Mesodermal cell (in vitro differentiated cells): ENCODE data around the gene GBX1.

ENCODE experiments used
- H3K27ac ChIP-seq: 2 replicates; pipeline ENCODE4 v1.7.0; 2013; ENCODE audit warnings: mild to moderate bottlenecking, low read depth, low read length, moderate library complexity; ENCODE audit not compliant: severe bottlenecking
- H3K36me3 ChIP-seq: 2 replicates; pipeline ENCODE4 v1.7.1; 2013; ENCODE audit warnings: mild to moderate bottlenecking, low read length, moderate library complexity; ENCODE audit not compliant: control insufficient read depth, insufficient read depth
- H3K4me1 ChIP-seq: one replicate; pipeline ENCODE4 v1.7.1; 2013; ENCODE audit warnings: mild to moderate bottlenecking, low read length; ENCODE audit not compliant: insufficient read depth, control insufficient read depth, poor library complexity, severe bottlenecking
- H3K4me3 ChIP-seq: 2 replicates; pipeline ENCODE4 v1.7.0; 2013; ENCODE audit warnings: low read length, control low read depth, mild to moderate bottlenecking; ENCODE audit not compliant: insufficient read depth, poor library complexity, severe bottlenecking; ENCODE audit errors: extremely low read depth
- H3K9me3 ChIP-seq: 2 replicates; pipeline ENCODE4 v1.7.1; 2013; ENCODE audit warnings: mild to moderate bottlenecking, low read length, moderate library complexity; ENCODE audit not compliant: control insufficient read depth
- WGBS, 2 experiments: methylation state at CpG; one replicate each; pipeline ENCODE4 v1.1.5; 2013; ENCODE audit warnings: missing lambda C conversion rate in 2 of 2; ENCODE audit not compliant: insufficient coverage in 2 of 2; 5-methylcytosine and 5-hydroxymethylcytosine counted together

GBX1 gene

GRCh38 chr7:151179287-151179860, 11.9 kb upstream of the GBX1 start:
- H3K4me1 ChIP-seq, result no peaks in the 10 kb centered on the region
- no peak overlapping the region for H3K4me3 ChIP-seq
- H3K27ac ChIP-seq, result no peak overlapping the region
- no peaks in the 10 kb centered on the region for H3K9me3 ChIP-seq
- 71 to 92% methylated on average over 3 to 5 of the region's 8 CpGs for WGBS, 2 experiments
- H3K36me3 ChIP-seq, result no peaks in the 10 kb centered on the region

GRCh38 chr7:151178831-151179230, 11.3 kb upstream of the GBX1 start:
- no peak overlapping the region for H3K4me3 ChIP-seq
- H3K9me3 ChIP-seq, result peaks cover 2% of the 10 kb centered on the region
- WGBS, 2 experiments, result 80 to 94% methylated on average over 2 of the region's 2 CpGs
- no peaks in the 10 kb centered on the region for H3K36me3 ChIP-seq
- no peaks in the 10 kb centered on the region for H3K4me1 ChIP-seq
- H3K27ac ChIP-seq, result no peak overlapping the region

- peaks cover 6% of the 10 kb centered on the region for H3K9me3 ChIP-seq
- no peaks in the 10 kb centered on the region for H3K36me3 ChIP-seq
- no peaks in the 10 kb centered on the region for H3K4me1 ChIP-seq
- WGBS, 2 experiments, result 90 to 95% methylated on average over 9 of the region's 9 CpGs
- H3K27ac ChIP-seq, result no peak overlapping the region
- H3K4me3 ChIP-seq, result no peak overlapping the region
These were observed 10.7 kb upstream of the GBX1 start for GRCh38 chr7:151178236-151178635.

DNA sequence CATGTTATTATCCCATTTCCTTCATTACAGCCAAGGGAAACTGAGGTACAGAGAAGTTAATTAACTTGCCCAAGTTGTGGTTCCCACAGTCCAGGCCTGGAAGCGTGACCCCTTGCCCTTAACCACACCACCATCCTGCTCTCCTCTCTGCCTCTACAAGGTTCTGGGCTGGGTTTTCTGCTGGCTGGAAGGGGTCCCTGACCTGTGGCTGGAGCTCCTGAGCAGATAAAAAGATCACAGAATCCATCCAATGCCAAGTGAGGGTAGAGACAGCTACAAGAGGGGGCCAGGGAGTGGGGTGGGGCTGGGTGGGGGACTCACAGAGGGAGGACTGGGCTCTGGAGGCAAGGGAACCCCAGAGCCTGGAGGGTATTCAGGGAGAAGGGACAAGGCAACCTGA, 9.8 kb upstream of the GBX1 start:
- no peak overlapping the region for H3K4me3 ChIP-seq
- 100% methylated on average over 1 of the region's 1 CpG; no CpG with 5 or more reads in 1 of the 2 experiments for WGBS, 2 experiments
- H3K27ac ChIP-seq, result no peak overlapping the region
- no peaks in the 10 kb centered on the region for H3K36me3 ChIP-seq
- H3K9me3 ChIP-seq, result peaks cover 11% of the 10 kb centered on the region
- no peaks in the 10 kb centered on the region for H3K4me1 ChIP-seq

- H3K9me3 ChIP-seq, result peaks cover 11% of the 10 kb centered on the region
- no peaks in the 10 kb centered on the region for H3K36me3 ChIP-seq
- H3K4me3 ChIP-seq, result no peak overlapping the region
- 94 to 96% methylated on average over 8 to 9 of the region's 9 CpGs for WGBS, 2 experiments
- no peaks in the 10 kb centered on the region for H3K4me1 ChIP-seq
- H3K27ac ChIP-seq, result no peak overlapping the region
These were observed 8.9 kb upstream of the GBX1 start for GRCh38 chr7:151176401-151176800.

DNA sequence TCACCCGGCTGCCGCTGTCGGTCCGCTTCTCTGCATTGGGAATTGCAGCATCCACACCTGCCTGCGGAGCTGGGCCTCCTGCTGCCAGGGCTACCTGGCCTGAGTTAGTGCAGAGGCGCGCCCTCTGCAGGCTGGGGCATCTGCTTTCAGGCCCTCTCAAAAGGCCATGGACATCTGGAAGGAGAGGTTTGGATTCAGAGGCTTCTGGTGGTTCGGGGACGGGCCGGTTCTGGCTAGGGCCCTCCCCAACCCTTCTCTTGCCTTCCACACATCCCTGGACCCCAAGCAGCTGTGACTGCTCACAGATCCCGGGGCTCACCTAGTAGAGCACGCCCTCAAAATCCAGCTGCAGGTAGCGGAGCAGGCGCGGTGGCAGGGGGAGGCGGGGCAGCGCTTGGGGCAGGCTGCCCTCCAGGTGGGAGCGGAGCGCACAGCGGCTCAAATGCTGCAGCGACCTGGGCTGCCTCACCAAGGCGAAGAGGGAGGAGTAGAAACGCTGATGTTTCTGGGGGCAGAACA, 8.4 kb upstream of the GBX1 start:
- H3K4me1 ChIP-seq, result no peaks in the 10 kb centered on the region
- 82 to 91% methylated on average over 20 to 23 of the region's 23 CpGs for WGBS, 2 experiments
- no peak overlapping the region for H3K27ac ChIP-seq
- H3K4me3 ChIP-seq, result no peak overlapping the region
- H3K9me3 ChIP-seq, result peaks cover 11% of the 10 kb centered on the region
- no peaks in the 10 kb centered on the region for H3K36me3 ChIP-seq

GRCh38 chr7:151175047-151175792, 7.7 kb upstream of the GBX1 start:
- H3K36me3 ChIP-seq, result no peaks in the 10 kb centered on the region
- WGBS, 2 experiments, result 92% methylated on average over 14 to 15 of the region's 16 CpGs
- H3K27ac ChIP-seq, result no peak overlapping the region
- H3K9me3 ChIP-seq, result peaks cover 11% of the 10 kb centered on the region
- no peak overlapping the region for H3K4me3 ChIP-seq
- H3K4me1 ChIP-seq, result no peaks in the 10 kb centered on the region

GRCh38 chr7:151174246-151175046, 7.0 kb upstream of the GBX1 start:
- H3K27ac ChIP-seq, result no peak overlapping the region
- WGBS, 2 experiments, result 94 to 95% methylated on average over 71 to 77 of the region's 77 CpGs

DNA sequence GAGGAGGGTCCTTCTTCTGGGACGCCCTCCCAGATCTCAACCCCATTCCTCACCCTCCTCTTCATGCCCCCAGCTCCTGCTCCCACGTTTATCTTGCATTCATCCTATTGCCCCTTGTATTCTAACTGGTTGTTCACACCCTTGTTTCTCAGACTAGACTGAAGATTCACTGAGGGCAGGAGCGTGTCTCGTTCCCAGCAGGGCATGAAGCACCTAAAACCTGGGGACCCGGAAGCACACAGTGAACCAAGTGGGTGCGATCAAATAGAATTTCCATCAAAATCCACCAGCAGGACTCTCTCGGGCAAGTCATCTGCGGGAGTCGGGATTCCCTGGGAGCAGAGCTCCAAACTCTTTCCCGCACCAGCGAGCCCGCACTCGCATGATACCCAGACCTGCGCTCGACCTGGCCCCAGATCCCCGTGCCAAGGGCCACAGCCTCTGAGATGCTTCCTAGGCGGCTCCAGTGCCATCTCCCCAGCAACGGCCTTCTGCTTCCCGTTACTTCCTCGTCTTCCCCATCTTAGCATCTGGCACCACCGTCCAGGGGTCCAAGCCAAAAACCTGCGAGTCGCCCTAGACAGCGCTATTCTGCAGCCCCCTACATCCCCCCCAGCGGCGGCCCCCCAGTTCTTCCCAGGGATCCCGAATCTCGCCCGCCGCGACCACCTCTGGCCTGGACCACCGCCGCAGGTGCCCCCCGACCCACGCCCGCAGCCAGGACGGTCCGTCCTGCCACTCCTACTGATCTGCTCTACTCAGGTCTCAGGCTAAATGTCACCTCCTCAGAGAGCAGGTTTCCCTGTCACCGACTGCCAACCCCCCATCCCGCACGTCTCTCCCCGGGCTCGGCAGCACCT, 6.1 kb upstream of the GBX1 start:
- H3K4me1 ChIP-seq, result no peaks in the 10 kb centered on the region
- no peaks in the 10 kb centered on the region for H3K36me3 ChIP-seq
- WGBS, 2 experiments, result 94% methylated on average over 29 to 41 of the region's 43 CpGs
- H3K9me3 ChIP-seq, result peaks cover 11% of the 10 kb centered on the region
- H3K27ac ChIP-seq, result no peak overlapping the region
- no peak overlapping the region for H3K4me3 ChIP-seq

More at GRCh38 chr7:151174246-151175046, 7.0 kb upstream of the GBX1 start:
- H3K4me1 ChIP-seq, result no peaks in the 10 kb centered on the region
- H3K9me3 ChIP-seq, result peaks cover 11% of the 10 kb centered on the region
- H3K4me3 ChIP-seq, result no peak overlapping the region
- no peaks in the 10 kb centered on the region for H3K36me3 ChIP-seq
